Psoas muscle (tissue), 8 donors: Measurements from ENCODE around the gene CYRIA. TPM values are rescaled to one million over a fixed set of nuclear protein-coding genes. Genes with fewer than 3 reads are reported as not detected.

Experiments used
- ATAC-seq, 4 donors: fragments of 200-7000 bp; cut with Tn5 transposase; one replicate each; pipeline ENCODE4 v1.9.1; 2020; ENCODE audit warnings: moderate library complexity in 3 of 4, mild to moderate bottlenecking in 2 of 4
- DNase-seq, 2 donors: peaks; one replicate each; pipeline ENCODE4 v3.0.0-alpha.2; 2020
- H3K27ac ChIP-seq: fragments of 200-600 bp; one replicate; pipeline ENCODE4 v1.8.0; 2022
- H3K27me3 ChIP-seq, 3 donors: fragments of 200-600 bp in 1 of 3; one replicate each; pipeline versions ENCODE4 v1.6.1 to v1.8.0; 2013 to 2022; ENCODE audit warnings: low read length in 2 of 3, mild to moderate bottlenecking in 2 of 3, moderate library complexity in 1 of 3; ENCODE audit not compliant: insufficient read depth in 3 of 3
- H3K36me3 ChIP-seq, 2 donors: fragments of 200-600 bp in 1 of 2; one replicate each; pipeline versions ENCODE4 v1.6.1 to v1.8.0; 2013 to 2022; ENCODE audit warnings: low read depth in 1 of 2, mild to moderate bottlenecking in 1 of 2, moderate library complexity in 1 of 2; ENCODE audit not compliant: insufficient read depth in 1 of 2
- H3K4me1 ChIP-seq: fragments of 200-600 bp; one replicate; pipeline ENCODE4 v1.8.0; 2022
- H3K4me3 ChIP-seq: fragments of 200-600 bp; one replicate; pipeline ENCODE4 v1.8.0; 2022; ENCODE audit warnings: mild to moderate bottlenecking
- H3K9me3 ChIP-seq: fragments of 200-600 bp; one replicate; pipeline ENCODE4 v1.8.0; 2022
- WGBS, 3 donors: extraction: QIAGEN DNeasy Blood & Tissue Kit; methylation state at CpG; one replicate each; pipeline versions ENCODE4 v1.1.6 to v1.1.7; 2013; 5-methylcytosine and 5-hydroxymethylcytosine counted together
- intact Hi-C, 2 donors: fragments of 100-400 bp; cut with DNase I; formaldehyde crosslinking; loops; one replicate each; pipeline versions ENCODE4 v1.11.0 to v1.14.2; 2022
- polyA plus RNA-seq, 3 donors: library from polyadenylated mRNA; stranded (reverse); fragments of 200-250 nt; gene quantifications; one replicate each; pipeline ENCODE4 v1.2.3, GENCODE V29; 2013
- total RNA-seq, 4 donors: library from RNA; stranded (reverse); fragmentation: NEBNext Ultra II Directional in 2 of 4; extraction: Animal tissue kit (Norgen Biotek cat#: 25700) in 2 of 4; gene quantifications; one replicate each; pipeline versions ENCODE4 v1.2.1 to v1.2.4, GENCODE V29; 2021 to 2023
- TF ChIP-seq, protein P1 (sequence below): fragments of 200-600 bp; IDR thresholded peaks from one replicate; pipeline ENCODE4 v1.8.0; 2022; ENCODE audit warnings: antibody characterized with exemption
- donor health status: healthy with polysubstance abuse.
- donor health status: DM: no; HTN: no; CAD: no; lungs with moderate emphysema.
- donor health status: Bipolar disorder and iron deficiency.
- donor health status: healthy.
- donor health status: DM: yes; HTN: yes; CAD: no.
- donor health status: DM: no; HTN: no; CAD: no.
- donor health status: DM: no; HTN: no; CAD: no.
- donor health status: DM: yes; HTN: yes; CAD: no.

The CYRIA gene
- total and polyA plus RNA-seq, 7 donors: 3.8 to 16.8 (median 9.5) TPM

DNA sequence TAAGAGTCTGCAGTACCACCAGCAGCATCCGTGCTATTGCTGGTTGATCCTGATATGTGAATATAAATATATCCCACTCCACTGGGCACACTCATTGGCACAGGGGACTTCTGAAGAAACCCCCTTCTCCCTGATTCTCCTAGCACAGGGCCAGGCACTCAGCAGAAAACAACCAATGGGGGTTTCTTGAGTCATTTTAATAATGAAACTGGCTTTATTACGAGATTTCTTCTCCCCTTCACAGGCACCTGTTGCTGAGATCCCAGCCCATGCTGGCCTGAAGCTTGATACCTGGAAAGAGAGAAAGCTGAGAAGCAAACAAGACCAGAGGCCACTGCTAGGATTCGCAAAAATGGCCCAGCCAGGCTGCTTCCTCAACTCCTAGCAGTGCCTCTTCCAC, 17.9 kb upstream of the CYRIA start:
- 77 to 95% (median 80%) methylated on average over 3 of the region's 3 CpGs for WGBS, 3 donors
- TF ChIP-seq, protein P1, sequence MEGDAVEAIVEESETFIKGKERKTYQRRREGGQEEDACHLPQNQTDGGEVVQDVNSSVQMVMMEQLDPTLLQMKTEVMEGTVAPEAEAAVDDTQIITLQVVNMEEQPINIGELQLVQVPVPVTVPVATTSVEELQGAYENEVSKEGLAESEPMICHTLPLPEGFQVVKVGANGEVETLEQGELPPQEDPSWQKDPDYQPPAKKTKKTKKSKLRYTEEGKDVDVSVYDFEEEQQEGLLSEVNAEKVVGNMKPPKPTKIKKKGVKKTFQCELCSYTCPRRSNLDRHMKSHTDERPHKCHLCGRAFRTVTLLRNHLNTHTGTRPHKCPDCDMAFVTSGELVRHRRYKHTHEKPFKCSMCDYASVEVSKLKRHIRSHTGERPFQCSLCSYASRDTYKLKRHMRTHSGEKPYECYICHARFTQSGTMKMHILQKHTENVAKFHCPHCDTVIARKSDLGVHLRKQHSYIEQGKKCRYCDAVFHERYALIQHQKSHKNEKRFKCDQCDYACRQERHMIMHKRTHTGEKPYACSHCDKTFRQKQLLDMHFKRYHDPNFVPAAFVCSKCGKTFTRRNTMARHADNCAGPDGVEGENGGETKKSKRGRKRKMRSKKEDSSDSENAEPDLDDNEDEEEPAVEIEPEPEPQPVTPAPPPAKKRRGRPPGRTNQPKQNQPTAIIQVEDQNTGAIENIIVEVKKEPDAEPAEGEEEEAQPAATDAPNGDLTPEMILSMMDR: no peak
- no peaks in the 10 kb centered on the region for H3K27me3 ChIP-seq

GRCh38 chr2:16682431-16683118, 16.9 kb upstream of the CYRIA start:
- peaks cover 9% of the 10 kb centered on the region for H3K9me3 ChIP-seq
- no peaks in the 10 kb centered on the region for H3K4me1 ChIP-seq
- no peak overlapping the region for H3K27ac ChIP-seq
- WGBS, 3 donors: 59 to 71% (median 61%) methylated on average over 9 of the region's 9 CpGs
- intact Hi-C loops: no loop called here
- H3K27me3 ChIP-seq: no peaks in the 10 kb centered on the region
- peak; percentile 42 to 76 (median 54) for ATAC-seq
- no peak overlapping the region for H3K4me3 ChIP-seq
- TF ChIP-seq, protein P1: no peak
- no peaks in the 10 kb centered on the region for H3K36me3 ChIP-seq
- peak in 1 of 2 donors; percentile 59 for DNase-seq

More for the DNA sequence above, 17.9 kb upstream of the CYRIA start:
- intact Hi-C loops: no loop called here
- ATAC-seq: no peak
- Histone ChIP-seq H3K27ac (no peak overlapping the region), H3K4me1 (no peaks in the 10 kb centered on the region), H3K36me3 (no peaks in the 10 kb centered on the region), H3K4me3 (no peak overlapping the region), H3K9me3 (no peaks in the 10 kb centered on the region)
- DNase-seq: no peak

DNA sequence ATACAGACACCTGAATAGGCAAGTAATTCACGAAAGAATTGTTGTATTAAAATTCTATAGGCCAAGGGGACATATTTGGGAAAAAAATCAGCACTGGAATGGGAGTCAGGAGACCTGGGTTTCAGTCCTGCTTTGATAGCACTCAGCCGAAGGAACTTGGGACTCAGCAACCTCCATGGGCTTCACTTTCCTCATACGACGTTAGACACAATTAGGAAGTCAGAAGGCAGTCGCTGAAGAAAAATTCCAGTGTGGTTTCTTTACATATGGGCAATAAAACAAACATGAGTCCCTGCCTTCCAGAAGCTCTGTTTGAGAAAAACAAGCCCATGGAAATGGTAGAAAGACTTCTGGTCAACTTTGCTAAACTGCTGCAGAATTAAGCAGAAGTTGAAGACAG, 15.1 kb upstream of the CYRIA start:
- Histone ChIP-seq H3K27me3 (no peaks in the 10 kb centered on the region), H3K4me1 (no peaks in the 10 kb centered on the region), H3K4me3 (no peak overlapping the region), H3K27ac (no peak overlapping the region), H3K36me3 (no peaks in the 10 kb centered on the region), H3K9me3 (peaks cover 12% of the 10 kb centered on the region)
- TF ChIP-seq, protein P1: no peak
- intact Hi-C loops: no loop called here
- ATAC-seq (no peak), DNase-seq (no peak)
- WGBS, 3 donors: 89 to 91% (median 90%) methylated on average over 5 of the region's 5 CpGs

DNA sequence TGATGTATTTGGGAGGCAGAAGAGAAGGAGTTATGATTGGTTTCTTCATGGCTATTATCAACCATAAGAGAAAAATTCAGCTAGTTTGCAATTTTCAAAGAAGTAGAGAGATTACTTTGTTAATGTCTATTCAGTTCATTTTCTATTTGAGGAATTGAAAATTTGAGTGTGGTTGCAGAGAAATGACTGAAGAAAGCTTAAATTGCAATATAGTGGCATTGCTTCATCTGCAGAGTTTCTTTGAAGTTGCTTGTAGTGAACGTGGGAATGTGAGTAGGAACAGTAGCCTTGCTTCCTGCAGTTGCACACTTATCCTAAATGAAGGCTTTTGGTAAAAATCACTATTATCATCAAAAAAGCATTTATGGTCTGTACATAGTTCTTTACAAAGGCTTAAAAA, 14.7 kb upstream of the CYRIA start:
- DNase-seq (no peak), ATAC-seq (no peak)
- TF ChIP-seq, protein P1: no peak

DNA sequence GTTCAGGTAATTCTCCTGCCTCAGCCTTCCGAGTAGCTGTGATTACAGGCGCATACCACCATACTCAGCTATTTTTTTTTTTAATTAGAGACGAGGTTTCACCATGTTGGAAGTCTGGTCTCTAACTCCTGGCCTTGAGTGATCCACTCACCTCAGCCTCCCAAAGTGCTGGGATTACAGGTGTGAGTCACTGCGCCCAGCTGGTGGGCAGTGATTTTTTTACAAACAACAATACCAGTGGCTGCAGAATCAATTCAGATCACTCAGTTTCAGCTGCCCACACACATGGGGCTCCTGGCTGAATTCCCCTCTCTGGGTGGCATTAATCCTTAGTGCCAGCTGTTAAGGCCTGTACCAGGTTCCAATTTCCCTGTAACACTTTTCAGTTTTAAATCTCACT, 13.3 kb upstream of the CYRIA start:
- WGBS, 3 donors: 56 to 91% (median 67%) methylated on average over 4 of the region's 4 CpGs
- Histone ChIP-seq H3K36me3 (no peaks in the 10 kb centered on the region), H3K4me1 (no peaks in the 10 kb centered on the region), H3K27ac (no peak overlapping the region), H3K4me3 (no peak overlapping the region), H3K27me3 (no peaks in the 10 kb centered on the region), H3K9me3 (peaks cover 12% of the 10 kb centered on the region)
- TF ChIP-seq, protein P1: no peak
- DNase-seq: no peak
- intact Hi-C loops: no loop called here
- ATAC-seq: no peak

More for the DNA sequence above, 14.7 kb upstream of the CYRIA start:
- H3K27me3 ChIP-seq: no peaks in the 10 kb centered on the region
- H3K36me3 ChIP-seq: no peaks in the 10 kb centered on the region
- H3K4me1 ChIP-seq: no peaks in the 10 kb centered on the region
- peaks cover 12% of the 10 kb centered on the region for H3K9me3 ChIP-seq
- 66 to 75% (median 66%) methylated on average over 1 of the region's 1 CpG for WGBS, 3 donors
- no peak overlapping the region for H3K4me3 ChIP-seq
- intact Hi-C loops: no loop called here
- H3K27ac ChIP-seq: no peak overlapping the region
